ENCODE results near the gene ARHGAP11A.
A peak's percentile ranks its signal among the peaks of the same experiment; 100 is the strongest.

The ARHGAP11A gene

DNA sequence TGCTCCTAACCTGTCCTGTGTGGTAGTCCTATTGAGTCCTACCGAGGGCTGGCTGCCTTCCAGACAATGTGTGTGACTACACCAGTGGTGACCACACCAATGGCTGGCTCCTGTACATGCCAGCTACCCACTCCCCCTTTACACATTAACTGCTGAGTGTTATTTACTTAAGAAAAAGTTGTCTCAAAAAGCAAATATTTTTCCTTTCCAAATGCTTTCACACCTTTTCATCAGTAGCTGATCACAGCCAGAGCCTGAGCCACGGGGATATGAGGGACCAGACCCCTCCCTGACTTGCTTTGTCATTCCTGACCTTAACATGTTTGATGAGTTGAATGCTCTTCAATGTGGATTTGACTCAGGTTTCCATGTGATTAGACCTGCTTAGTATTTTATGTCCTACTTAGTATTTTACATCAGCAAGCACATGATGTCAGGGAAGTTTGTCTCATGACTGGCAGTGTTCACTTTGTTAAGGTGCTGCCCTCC is 72.9 kb downstream of the ARHGAP11A start:
- TF ChIP-seq, protein P1, sequence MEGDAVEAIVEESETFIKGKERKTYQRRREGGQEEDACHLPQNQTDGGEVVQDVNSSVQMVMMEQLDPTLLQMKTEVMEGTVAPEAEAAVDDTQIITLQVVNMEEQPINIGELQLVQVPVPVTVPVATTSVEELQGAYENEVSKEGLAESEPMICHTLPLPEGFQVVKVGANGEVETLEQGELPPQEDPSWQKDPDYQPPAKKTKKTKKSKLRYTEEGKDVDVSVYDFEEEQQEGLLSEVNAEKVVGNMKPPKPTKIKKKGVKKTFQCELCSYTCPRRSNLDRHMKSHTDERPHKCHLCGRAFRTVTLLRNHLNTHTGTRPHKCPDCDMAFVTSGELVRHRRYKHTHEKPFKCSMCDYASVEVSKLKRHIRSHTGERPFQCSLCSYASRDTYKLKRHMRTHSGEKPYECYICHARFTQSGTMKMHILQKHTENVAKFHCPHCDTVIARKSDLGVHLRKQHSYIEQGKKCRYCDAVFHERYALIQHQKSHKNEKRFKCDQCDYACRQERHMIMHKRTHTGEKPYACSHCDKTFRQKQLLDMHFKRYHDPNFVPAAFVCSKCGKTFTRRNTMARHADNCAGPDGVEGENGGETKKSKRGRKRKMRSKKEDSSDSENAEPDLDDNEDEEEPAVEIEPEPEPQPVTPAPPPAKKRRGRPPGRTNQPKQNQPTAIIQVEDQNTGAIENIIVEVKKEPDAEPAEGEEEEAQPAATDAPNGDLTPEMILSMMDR (IDR thresholded peaks at IDR 0.05; ENCODE audit: insufficient read depth, low read depth, low read length, missing control alignments) = no peak
- no peak overlapping the region for H3K4me3 ChIP-seq (ENCODE audit: low read length)
- peak; percentile 86 for DNase-seq (ENCODE audit: low read depth)

Data from epithelial cell of esophagus (primary cell).